Motor neuron (in vitro differentiated cells): ENCODE measurements around the gene LTBP4. TPM values are rescaled to one million over a fixed set of nuclear protein-coding genes. Genes with fewer than 3 reads are reported as not detected.

ENCODE experiments used
- ATAC-seq, 8 experiments: fragments of 200-7000 bp; cut with Tn5 transposase; replicated peaks in 6 of 8; 2 replicates each; pipeline ENCODE4 v1.8.0; 2021; ENCODE audit warnings: mild to moderate bottlenecking in 8 of 8, moderate library complexity in 8 of 8
- H3K27ac ChIP-seq, 2 donors: fragments of 250-450 bp; sonication (Bioruptor Pico); 2 replicates each; pipeline ENCODE4 v1.9.0; 2021; ENCODE audit warnings: antibody characterized with exemption in 2 of 2, mild to moderate bottlenecking in 2 of 2, moderate library complexity in 1 of 2
- H3K4me1 ChIP-seq, 2 donors: fragments of 250-450 bp; sonication (Bioruptor Pico); replicated peaks in 1 of 2; 2 replicates each; pipeline ENCODE4 v1.6.1; 2021; ENCODE audit warnings: antibody characterized with exemption in 2 of 2, mild to moderate bottlenecking in 2 of 2, moderate library complexity in 1 of 2
- H3K4me3 ChIP-seq, 5 donors: fragments of 250-450 bp; sonication (Bioruptor Pico); 2 replicates each; pipeline ENCODE4 v1.9.0; 2021; ENCODE audit warnings: antibody characterized with exemption in 5 of 5, mild to moderate bottlenecking in 5 of 5, moderate library complexity in 4 of 5
- WGBS, 10 experiments: fragments of 450-650 bp; shearing (Covaris generic); methylation state at CpG; one replicate each; pipeline ENCODE4 v1.0.0; 2022; 5-methylcytosine and 5-hydroxymethylcytosine counted together
- in situ Hi-C, 9 experiments: fragments of 400-800 bp; cut with MboI; loops; one replicate each; pipeline ENCODE4 v1.15.0; 2021; ENCODE audit warnings: low sequenced_read_pairs in 9 of 9, low pct_unique_long_range_greater_than_20kb in 2 of 9; ENCODE audit not compliant: unreplicated experiment in 9 of 9
- total RNA-seq, 8 experiments: library from RNA; unstranded; fragments of 300-600 nt; gene quantifications; 2 replicates each; pipeline versions ENCODE4 v1.2.3 to v1.2.4, GENCODE V29; 2022

The LTBP4 gene
- total RNA-seq, 8 experiments from 2014 or later: 1.8 to 52.8 (median 20.1) TPM

DNA sequence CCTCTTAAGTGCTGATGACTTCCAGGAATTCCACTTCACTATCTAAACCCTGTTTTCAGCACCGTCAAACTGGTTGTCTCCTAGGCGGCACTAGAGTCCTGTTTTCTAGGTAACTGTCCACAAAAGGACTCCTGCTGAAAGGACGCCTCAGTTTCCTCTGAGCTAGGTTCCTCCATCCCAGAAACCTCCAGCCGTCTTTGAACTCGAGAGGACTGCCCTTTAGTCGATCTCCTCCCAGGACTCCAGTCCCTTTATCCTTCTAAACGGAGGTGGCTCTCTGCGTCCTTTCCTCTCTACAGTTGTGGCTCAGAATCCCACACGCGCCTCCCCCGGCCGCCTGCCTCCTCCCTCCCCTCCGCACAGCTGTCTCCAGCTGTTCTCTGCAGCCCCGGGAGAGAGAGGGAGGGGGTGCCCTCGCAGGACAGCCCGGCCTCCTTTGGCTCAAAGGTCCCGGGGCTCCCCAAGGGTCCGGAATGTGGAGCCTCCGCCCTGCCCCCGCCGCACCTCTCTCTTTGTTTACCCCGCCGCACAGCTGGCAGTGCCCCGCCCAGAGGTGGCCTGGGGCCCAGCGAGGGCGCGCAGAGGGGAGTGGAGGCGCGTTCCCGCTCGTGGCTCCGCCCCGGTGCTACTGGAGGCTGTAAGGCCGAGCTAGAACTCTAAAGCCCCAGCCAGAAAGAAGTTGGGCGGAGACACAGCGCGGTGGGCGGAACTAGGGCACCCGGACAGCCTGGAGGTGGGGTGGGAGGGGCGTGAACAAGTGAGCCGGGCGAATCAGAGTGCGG is 2.4 kb downstream of the LTBP4 start:
- no peak overlapping the region for H3K27ac ChIP-seq
- in situ Hi-C loops: no loop called here
- ATAC-seq: peak; percentile 78 to 83 (median 80)
- H3K4me1 ChIP-seq: peaks cover 12 to 44% of the 10 kb centered on the region in 2 donors
- peak overlapping the region; percentile 25 to 37 (median 31) for H3K4me3 ChIP-seq
- 0 to 24% (median 4%) methylated on average over 1 to 2 of the region's 43 CpGs; no CpG with 5 or more reads in 4 of the 10 experiments for WGBS, 10 experiments

GRCh38 chr19:40604171-40604646 is 3.0 kb downstream of the LTBP4 start:
- ATAC-seq: peak in 1 of 8 experiments; percentile 3
- no peak overlapping the region for H3K27ac ChIP-seq
- peak overlapping the region; percentile 25 to 37 (median 31) for H3K4me3 ChIP-seq
- H3K4me1 ChIP-seq: peaks cover 12 to 46% of the 10 kb centered on the region in 2 donors
- in situ Hi-C loops: no loop called here
- 7 to 60% (median 20%) methylated on average over 1 to 3 of the region's 18 CpGs; no CpG with 5 or more reads in 7 of the 10 experiments for WGBS, 10 experiments

DNA sequence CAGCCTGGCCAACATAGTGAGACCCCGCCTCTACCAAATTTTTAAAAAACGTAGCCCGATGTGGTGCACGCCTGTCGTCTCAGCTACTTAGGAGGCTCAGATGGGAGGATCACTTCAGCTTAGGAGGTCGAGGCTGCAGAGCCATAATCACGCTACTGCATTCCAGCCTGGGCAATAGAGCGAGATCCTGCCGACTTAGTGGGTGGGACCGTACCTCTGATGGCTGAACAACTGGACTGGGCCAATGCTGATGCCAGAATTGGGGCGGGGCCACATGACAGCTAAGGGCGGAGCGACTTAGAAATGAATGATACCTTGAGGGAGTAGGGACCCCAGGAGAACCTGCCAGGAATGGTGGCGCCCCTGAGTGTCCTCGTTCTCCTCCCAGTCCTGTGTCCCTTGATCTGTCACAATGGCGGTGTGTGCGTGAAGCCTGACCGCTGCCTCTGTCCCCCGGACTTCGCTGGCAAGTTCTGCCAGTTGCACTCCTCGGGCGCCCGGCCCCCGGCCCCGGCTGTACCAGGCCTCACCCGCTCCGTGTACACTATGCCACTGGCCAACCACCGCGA is 3.6 kb downstream of the LTBP4 start:
- ATAC-seq: no peak
- 10 to 77% (median 33%) methylated on average over 1 to 16 of the region's 29 CpGs; no CpG with 5 or more reads in 5 of the 10 experiments for WGBS, 10 experiments
- Histone ChIP-seq H3K27ac (no peak overlapping the region), H3K4me1 (peaks cover 12 to 48% of the 10 kb centered on the region in 2 donors), H3K4me3 (no peak overlapping the region)
- in situ Hi-C loops: no loop called here

DNA sequence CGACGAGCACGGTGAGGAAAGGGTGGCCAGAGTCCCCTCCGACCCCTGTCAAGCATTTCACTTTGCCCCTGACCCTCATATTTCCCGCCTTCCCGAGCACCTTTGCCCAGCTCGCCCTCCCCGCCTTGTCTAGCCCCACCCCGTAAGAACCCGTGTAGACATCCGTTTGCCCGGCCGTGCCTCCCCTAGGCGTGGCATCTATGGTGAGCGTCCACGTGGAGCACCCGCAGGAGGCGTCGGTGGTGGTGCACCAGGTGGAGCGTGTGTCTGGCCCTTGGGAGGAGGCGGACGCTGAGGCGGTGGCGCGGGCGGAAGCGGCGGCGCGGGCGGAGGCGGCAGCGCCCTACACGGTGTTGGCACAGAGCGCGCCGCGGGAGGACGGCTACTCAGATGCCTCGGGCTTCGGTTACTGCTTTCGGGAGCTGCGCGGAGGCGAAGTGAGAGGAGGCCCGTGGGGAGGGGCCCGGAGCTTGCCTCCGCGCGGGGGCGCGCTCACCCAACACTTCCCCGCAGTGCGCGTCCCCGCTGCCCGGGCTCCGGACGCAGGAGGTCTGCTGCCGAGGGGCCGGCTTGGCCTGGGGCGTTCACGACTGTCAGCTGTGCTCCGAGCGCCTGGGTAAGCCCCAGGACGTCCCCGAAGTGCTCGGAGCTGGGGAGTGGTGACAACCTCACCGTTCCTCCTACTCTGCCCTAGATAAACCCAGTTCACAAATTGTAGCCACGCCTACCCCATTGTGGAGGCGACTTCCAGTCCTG is 4.2 kb downstream of the LTBP4 start:
- Histone ChIP-seq H3K4me1 (peaks cover 16 to 48% of the 10 kb centered on the region in 2 donors), H3K27ac (no peak overlapping the region), H3K4me3 (peak overlapping the region; percentile 1 to 23 (median 18))
- in situ Hi-C loops: no loop called here
- WGBS, 10 experiments: 0 to 13% (median 6%) methylated on average over 2 to 13 of the region's 71 CpGs; no CpG with 5 or more reads in 6 of the 10 experiments
- peak; percentile 2 to 39 (median 17) for ATAC-seq

DNA sequence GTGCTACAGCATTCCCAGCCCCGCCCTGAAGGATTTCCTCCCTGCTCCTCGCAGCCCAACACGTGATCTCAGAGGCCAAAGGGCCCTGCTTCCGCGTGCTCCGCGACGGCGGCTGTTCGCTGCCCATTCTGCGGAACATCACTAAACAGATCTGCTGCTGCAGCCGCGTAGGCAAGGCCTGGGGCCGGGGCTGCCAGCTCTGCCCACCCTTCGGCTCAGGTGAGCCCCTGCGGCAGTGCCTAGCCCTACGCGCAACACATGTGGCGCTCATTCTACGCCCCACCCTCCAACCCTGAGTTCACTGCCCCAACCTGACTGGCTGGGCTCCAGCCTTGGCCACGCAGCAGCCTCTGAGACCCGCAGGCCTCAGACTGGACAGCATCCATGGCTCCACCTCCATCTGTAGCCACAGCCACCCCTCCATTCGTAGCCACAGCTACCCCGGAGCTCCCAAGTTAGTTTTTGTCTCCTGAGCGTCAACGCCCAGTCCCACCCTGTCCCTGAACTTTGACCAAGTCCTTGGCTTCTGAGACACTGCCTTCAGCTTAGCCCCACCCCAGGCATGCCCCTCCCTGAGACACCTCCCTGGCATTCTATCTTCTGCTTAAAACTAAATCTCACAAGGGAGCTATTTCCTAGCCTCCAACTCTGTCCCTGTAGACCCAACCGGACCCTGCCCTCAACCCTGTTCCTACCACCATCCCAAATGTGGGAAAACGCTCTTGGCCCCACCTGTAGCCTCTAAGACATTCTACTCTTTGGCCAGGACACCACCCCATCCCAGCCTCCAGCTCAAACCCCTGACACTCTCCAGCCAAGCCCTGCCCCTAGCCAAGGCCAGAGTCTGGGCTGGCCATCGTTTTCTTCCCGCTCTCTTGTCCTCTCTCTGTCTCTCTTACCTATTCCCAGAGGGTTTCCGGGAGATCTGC is 6.4 kb downstream of the LTBP4 start:
- peaks cover 14 to 41% of the 10 kb centered on the region in 2 donors for H3K4me1 ChIP-seq
- WGBS, 10 experiments: 0 to 100% (median 70%) methylated on average over 1 to 5 of the region's 31 CpGs; no CpG with 5 or more reads in 4 of the 10 experiments
- in situ Hi-C loops: no loop called here
- H3K4me3 ChIP-seq: no peak overlapping the region
- no peak for ATAC-seq
- H3K27ac ChIP-seq: no peak overlapping the region

DNA sequence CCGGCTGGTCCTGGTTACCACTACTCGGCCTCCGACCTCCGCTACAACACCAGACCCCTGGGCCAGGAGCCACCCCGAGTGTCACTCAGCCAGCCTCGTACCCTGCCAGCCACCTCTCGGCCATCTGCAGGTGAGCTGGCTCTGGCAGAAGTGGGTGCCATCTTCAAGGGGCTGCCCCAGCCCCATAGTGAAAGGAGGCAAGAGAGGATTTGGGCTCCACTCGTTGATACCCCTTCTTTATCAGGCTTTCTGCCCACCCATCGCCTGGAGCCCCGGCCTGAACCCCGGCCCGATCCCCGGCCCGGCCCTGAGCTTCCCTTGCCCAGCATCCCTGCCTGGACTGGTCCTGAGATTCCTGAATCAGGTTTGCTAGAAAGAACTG is 7.1 kb downstream of the LTBP4 start:
- Histone ChIP-seq H3K4me1 (peaks cover 12 to 34% of the 10 kb centered on the region in 2 donors), H3K4me3 (no peak overlapping the region), H3K27ac (no peak overlapping the region)
- no peak for ATAC-seq
- WGBS, 10 experiments: 70 to 100% (median 88%) methylated on average over 1 to 4 of the region's 14 CpGs; no CpG with 5 or more reads in 6 of the 10 experiments
- in situ Hi-C loops: no loop called here

- H3K4me3 ChIP-seq: no peak overlapping the region
- peaks cover 8 to 35% of the 10 kb centered on the region in 2 donors for H3K4me1 ChIP-seq
- WGBS, 10 experiments: 0 to 100% (median 89%) methylated on average over 1 to 4 of the region's 4 CpGs; no CpG with 5 or more reads in 1 of the 10 experiments
Measured at GRCh38 chr19:40608957-40609356, 7.8 kb downstream of the LTBP4 start.

DNA sequence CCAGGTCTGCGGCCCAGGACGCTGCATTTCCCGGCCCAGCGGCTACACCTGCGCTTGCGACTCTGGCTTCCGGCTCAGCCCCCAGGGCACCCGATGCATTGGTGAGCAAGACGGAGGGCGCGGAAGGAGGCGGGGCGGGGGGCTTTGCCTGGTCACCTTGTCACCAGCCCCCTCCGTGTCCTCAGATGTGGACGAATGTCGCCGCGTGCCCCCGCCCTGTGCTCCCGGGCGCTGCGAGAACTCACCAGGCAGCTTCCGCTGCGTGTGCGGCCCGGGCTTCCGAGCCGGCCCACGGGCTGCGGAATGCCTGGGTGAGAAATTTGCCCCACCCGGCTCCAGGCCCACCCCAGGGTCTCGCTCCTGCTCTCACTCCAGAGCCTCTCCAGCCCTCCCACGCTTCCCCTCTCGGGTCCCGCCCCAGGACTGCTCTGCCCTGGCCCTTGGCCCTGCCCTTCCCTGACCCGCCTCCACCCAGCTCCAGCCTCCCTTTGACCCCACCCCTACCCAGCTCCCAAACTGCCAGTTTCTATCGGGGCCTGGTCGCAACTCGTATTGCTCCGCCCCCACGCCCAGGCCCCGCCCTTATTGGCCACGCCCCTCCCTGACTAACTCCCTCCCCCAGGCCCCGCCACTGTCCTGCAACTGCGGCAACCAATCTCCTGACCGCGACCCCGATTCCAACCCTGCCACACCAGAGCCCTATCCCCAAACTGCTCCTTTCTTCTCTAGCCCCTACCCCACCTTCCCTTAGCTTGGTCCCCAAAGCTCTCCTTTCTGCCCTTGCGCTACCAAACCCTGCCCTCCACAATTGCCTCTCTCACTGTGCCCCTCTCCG is 8.6 kb downstream of the LTBP4 start:
- WGBS, 10 experiments: 20% methylated on average over 1 to 3 of the region's 50 CpGs; no CpG with 5 or more reads in 8 of the 10 experiments
- peaks cover 8 to 31% of the 10 kb centered on the region in 2 donors for H3K4me1 ChIP-seq
- peak; percentile 15 to 57 (median 26) for ATAC-seq
- H3K27ac ChIP-seq: no peak overlapping the region
- in situ Hi-C loops: no loop called here
- peak overlapping the region in 1 of 5 donors; percentile 17 for H3K4me3 ChIP-seq

More at GRCh38 chr19:40608957-40609356, 7.8 kb downstream of the LTBP4 start:
- no peak for ATAC-seq
- H3K27ac ChIP-seq: no peak overlapping the region
- in situ Hi-C loops: no loop called here

DNA sequence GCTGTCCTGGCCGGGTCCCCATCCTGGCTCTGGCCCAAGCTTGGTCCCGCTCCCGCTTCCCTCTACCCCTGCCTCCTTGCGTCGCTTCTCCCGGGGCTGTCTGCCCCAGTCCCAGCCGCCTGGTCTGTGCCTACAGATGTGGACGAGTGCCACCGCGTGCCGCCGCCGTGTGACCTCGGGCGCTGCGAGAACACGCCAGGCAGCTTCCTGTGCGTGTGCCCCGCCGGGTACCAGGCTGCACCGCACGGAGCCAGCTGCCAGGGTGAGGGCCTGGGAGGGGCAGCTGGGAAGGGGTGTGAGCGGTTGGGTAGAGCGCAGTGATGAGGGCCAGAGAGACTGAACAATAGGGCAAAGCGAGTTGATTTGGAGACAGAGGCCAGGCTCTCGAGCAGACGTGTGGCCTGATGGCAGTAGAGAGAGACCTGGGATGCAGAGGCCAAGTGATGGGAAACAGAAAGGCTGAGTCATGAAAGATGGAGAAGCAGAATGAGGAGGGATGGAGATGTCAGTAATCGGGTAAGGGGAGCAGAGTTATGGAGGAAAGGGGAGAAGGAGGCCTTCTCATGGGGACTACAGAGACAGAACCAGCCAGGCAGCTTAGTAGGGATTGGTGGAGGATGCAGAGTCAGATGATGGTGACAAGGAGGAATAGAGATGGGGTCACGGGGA is 9.4 kb downstream of the LTBP4 start:
- WGBS, 10 experiments: 18 to 88% (median 60%) methylated on average over 2 to 3 of the region's 29 CpGs; no CpG with 5 or more reads in 6 of the 10 experiments
- ATAC-seq: peak in 5 of 8 experiments; percentile 4 to 26 (median 16)
- Histone ChIP-seq H3K4me3 (no peak overlapping the region), H3K27ac (no peak overlapping the region), H3K4me1 (peaks cover 8 to 30% of the 10 kb centered on the region in 2 donors)
- in situ Hi-C loops: no loop called here

GRCh38 chr19:40611096-40611495 is 9.9 kb downstream of the LTBP4 start:
- Histone ChIP-seq H3K4me1 (peaks cover 8 to 28% of the 10 kb centered on the region in 2 donors), H3K27ac (no peak overlapping the region), H3K4me3 (no peak overlapping the region)
- ATAC-seq: no peak
- 70% methylated on average over 2 to 3 of the region's 15 CpGs; no CpG with 5 or more reads in 8 of the 10 experiments for WGBS, 10 experiments
- in situ Hi-C loops: no loop called here
